Thymus (tissue), 11 donors: ENCODE measurements around the gene DIAPH2. TPM values are rescaled to one million over a fixed set of nuclear protein-coding genes. Genes with fewer than 3 reads are reported as not detected.

Source experiments
- DNase-seq, 9 donors: peaks; one replicate each; pipeline ENCODE4 v3.0.0-alpha.2; 2013; ENCODE audit warnings: low spot score in 9 of 9, low read depth in 6 of 9, missing footprints in 1 of 9
- H3K27ac ChIP-seq, 2 donors: one replicate each; pipeline ENCODE4 v1.5.1; 2013; ENCODE audit warnings: control low read depth in 1 of 2, low read depth in 1 of 2, low read length in 1 of 2, mild to moderate bottlenecking in 1 of 2, moderate library complexity in 1 of 2
- H3K27me3 ChIP-seq, 2 donors: one replicate each; pipeline ENCODE4 v1.5.1; 2013; ENCODE audit warnings: low read length in 1 of 2; ENCODE audit not compliant: control insufficient read depth in 2 of 2, insufficient read depth in 1 of 2
- H3K36me3 ChIP-seq, 2 donors: one replicate each; pipeline ENCODE4 v1.5.1; 2013; ENCODE audit warnings: low read length in 1 of 2, mild to moderate bottlenecking in 1 of 2, moderate library complexity in 1 of 2; ENCODE audit not compliant: control insufficient read depth in 2 of 2, insufficient read depth in 2 of 2
- H3K4me1 ChIP-seq, 2 donors: one replicate each; pipeline ENCODE4 v1.5.1; 2013; ENCODE audit warnings: low read length in 2 of 2; ENCODE audit not compliant: control insufficient read depth in 2 of 2, insufficient read depth in 2 of 2
- H3K4me3 ChIP-seq, 2 donors: one replicate each; pipeline ENCODE4 v1.5.1; 2013; ENCODE audit warnings: low read length in 2 of 2, control low read depth in 1 of 2, mild to moderate bottlenecking in 1 of 2
- H3K9me3 ChIP-seq, 2 donors: one replicate each; pipeline ENCODE4 v1.5.1; 2013; ENCODE audit warnings: low read length in 1 of 2, mild to moderate bottlenecking in 1 of 2; ENCODE audit not compliant: control insufficient read depth in 2 of 2, insufficient read depth in 1 of 2
- WGBS: extraction: QIAGEN DNeasy Blood & Tissue Kit; methylation state at CpG from one replicate; pipeline ENCODE4 v1.1.7; 2013; 5-methylcytosine and 5-hydroxymethylcytosine counted together
- polyA plus RNA-seq: library from polyadenylated mRNA; stranded (reverse); fragments of 200-250 nt; gene quantifications from one replicate; pipeline ENCODE4 v1.2.3, GENCODE V29; 2013
- total RNA-seq: library from RNA; stranded (reverse); fragments of 120-200 nt; gene quantifications from one replicate; pipeline ENCODE4 v1.2.4, GENCODE V29; 2013
- donor health status: healthy.

Gene DIAPH2
- total and polyA plus RNA-seq, 2 donors: 4.8 to 13.1 TPM

- Histone ChIP-seq H3K4me1 (no peaks in the 10 kb centered on the region), H3K27me3 (no peaks in the 10 kb centered on the region), H3K4me3 (no peak overlapping the region), H3K27ac (no peak overlapping the region), H3K9me3 (no peaks in the 10 kb centered on the region), H3K36me3 (no peaks in the 10 kb centered on the region)
- 99% methylated on average over 8 of the region's 8 CpGs for WGBS
- no peak for DNase-seq
Observed at GRCh38 chrX:97310373-97310772, 625.7 kb downstream of the DIAPH2 start.

- no peak for DNase-seq
- H3K27ac ChIP-seq: no peak overlapping the region
- WGBS: 99% methylated on average over 4 of the region's 4 CpGs
- no peaks in the 10 kb centered on the region for H3K9me3 ChIP-seq
- H3K4me3 ChIP-seq: no peak overlapping the region
- H3K36me3 ChIP-seq: no peaks in the 10 kb centered on the region
- no peaks in the 10 kb centered on the region for H3K4me1 ChIP-seq
- H3K27me3 ChIP-seq: no peaks in the 10 kb centered on the region
Observed at GRCh38 chrX:97311066-97311778, 626.6 kb downstream of the DIAPH2 start.

- Histone ChIP-seq H3K27ac (no peak overlapping the region), H3K27me3 (no peaks in the 10 kb centered on the region), H3K4me3 (no peak overlapping the region), H3K4me1 (no peaks in the 10 kb centered on the region), H3K9me3 (no peaks in the 10 kb centered on the region), H3K36me3 (no peaks in the 10 kb centered on the region)
- 98% methylated on average over 1 of the region's 1 CpG for WGBS
- DNase-seq: no peak
Observed at GRCh38 chrX:97314345-97314744, 629.7 kb downstream of the DIAPH2 start.

- WGBS: 97% methylated on average over 7 of the region's 7 CpGs
- Histone ChIP-seq H3K4me1 (no peaks in the 10 kb centered on the region), H3K4me3 (no peak overlapping the region), H3K27me3 (no peaks in the 10 kb centered on the region), H3K36me3 (no peaks in the 10 kb centered on the region), H3K27ac (no peak overlapping the region), H3K9me3 (no peaks in the 10 kb centered on the region)
- DNase-seq: no peak
Observed at GRCh38 chrX:97315939-97316338, 631.3 kb downstream of the DIAPH2 start.

GRCh38 chrX:97320305-97320704, 635.7 kb downstream of the DIAPH2 start:
- H3K27me3 ChIP-seq: no peaks in the 10 kb centered on the region
- no peaks in the 10 kb centered on the region for H3K4me1 ChIP-seq
- WGBS: 99% methylated on average over 11 of the region's 11 CpGs
- no peaks in the 10 kb centered on the region for H3K9me3 ChIP-seq
- no peak overlapping the region for H3K27ac ChIP-seq
- no peak for DNase-seq
- H3K4me3 ChIP-seq: no peak overlapping the region
- no peaks in the 10 kb centered on the region for H3K36me3 ChIP-seq

GRCh38 chrX:97322401-97322800, 637.8 kb downstream of the DIAPH2 start:
- no peak overlapping the region for H3K4me3 ChIP-seq
- H3K4me1 ChIP-seq: no peaks in the 10 kb centered on the region
- no peak for DNase-seq
- no peaks in the 10 kb centered on the region for H3K27me3 ChIP-seq
- H3K27ac ChIP-seq: no peak overlapping the region
- no peaks in the 10 kb centered on the region for H3K9me3 ChIP-seq
- no peaks in the 10 kb centered on the region for H3K36me3 ChIP-seq

GRCh38 chrX:97326456-97326855, 641.8 kb downstream of the DIAPH2 start:
- Histone ChIP-seq H3K4me3 (no peak overlapping the region), H3K4me1 (no peaks in the 10 kb centered on the region), H3K36me3 (no peaks in the 10 kb centered on the region), H3K9me3 (no peaks in the 10 kb centered on the region), H3K27me3 (no peaks in the 10 kb centered on the region), H3K27ac (no peak overlapping the region)
- WGBS: 88% methylated on average over 2 of the region's 2 CpGs
- no peak for DNase-seq

GRCh38 chrX:97328853-97329390, 644.3 kb downstream of the DIAPH2 start:
- Histone ChIP-seq H3K4me3 (no peak overlapping the region), H3K36me3 (no peaks in the 10 kb centered on the region), H3K27ac (no peak overlapping the region), H3K4me1 (no peaks in the 10 kb centered on the region), H3K27me3 (no peaks in the 10 kb centered on the region), H3K9me3 (no peaks in the 10 kb centered on the region)
- WGBS: 98% methylated on average over 1 of the region's 1 CpG
- DNase-seq: no peak

- no peaks in the 10 kb centered on the region for H3K9me3 ChIP-seq
- no peak overlapping the region for H3K4me3 ChIP-seq
- DNase-seq: no peak
- H3K4me1 ChIP-seq: no peaks in the 10 kb centered on the region
- no peaks in the 10 kb centered on the region for H3K36me3 ChIP-seq
- WGBS: 100% methylated on average over 1 of the region's 1 CpG
- H3K27me3 ChIP-seq: no peaks in the 10 kb centered on the region
- H3K27ac ChIP-seq: no peak overlapping the region
Observed at GRCh38 chrX:97330151-97330550, 645.5 kb downstream of the DIAPH2 start.
